GM21515 (cell line): ENCODE measurements around the gene MAST4.

Experiments used
- ATAC-seq: cut with Tn5 transposase; IDR thresholded peaks from one replicate; pipeline ENCODE4 v1.9.1; 2021; ENCODE audit not compliant: unreplicated experiment

The MAST4 gene

DNA sequence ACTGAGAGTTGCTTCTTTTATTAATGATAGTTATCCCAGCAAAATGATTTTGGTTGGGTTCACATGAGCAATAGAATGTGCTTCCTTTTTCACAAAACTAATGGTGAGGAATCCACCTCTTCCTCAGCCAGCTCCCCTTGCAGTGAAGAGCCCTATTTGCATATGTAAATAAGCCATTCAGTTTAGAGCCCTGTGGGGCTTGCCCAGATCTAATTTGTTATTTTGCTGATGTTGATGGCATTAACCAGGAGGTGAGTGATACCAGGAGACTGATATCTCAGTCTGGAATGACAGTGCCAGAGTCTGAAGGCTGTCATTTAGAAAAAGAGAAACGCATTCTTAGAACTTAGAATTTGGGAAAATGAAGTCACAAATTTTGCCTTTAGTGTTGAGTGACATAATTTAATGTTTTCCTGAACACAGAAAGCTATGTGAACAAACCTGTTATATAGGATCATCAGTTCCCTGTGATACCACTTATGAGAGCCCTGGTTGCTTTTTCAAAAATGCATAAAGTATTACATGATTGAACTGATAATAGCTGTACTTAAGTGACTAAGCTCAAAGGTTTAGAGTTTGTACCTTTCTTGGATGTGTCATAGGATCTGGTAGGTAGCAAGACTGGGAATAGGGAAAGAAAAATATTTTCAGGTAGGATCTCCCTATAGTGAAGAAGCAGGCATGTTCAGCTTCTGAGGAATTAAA is 271.6 kb downstream of the MAST4 start:
- ATAC-seq, result no peak

- no peak for ATAC-seq
Measured at GRCh38 chr5:66869347-66869746, 273.2 kb downstream of the MAST4 start.

- ATAC-seq, result no peak
Measured at GRCh38 chr5:66870708-66871107, 274.5 kb downstream of the MAST4 start.

GRCh38 chr5:66871651-66872050 is 275.5 kb downstream of the MAST4 start:
- no peak for ATAC-seq

- ATAC-seq, result no peak
Measured at GRCh38 chr5:66872736-66873331, 276.6 kb downstream of the MAST4 start.

DNA sequence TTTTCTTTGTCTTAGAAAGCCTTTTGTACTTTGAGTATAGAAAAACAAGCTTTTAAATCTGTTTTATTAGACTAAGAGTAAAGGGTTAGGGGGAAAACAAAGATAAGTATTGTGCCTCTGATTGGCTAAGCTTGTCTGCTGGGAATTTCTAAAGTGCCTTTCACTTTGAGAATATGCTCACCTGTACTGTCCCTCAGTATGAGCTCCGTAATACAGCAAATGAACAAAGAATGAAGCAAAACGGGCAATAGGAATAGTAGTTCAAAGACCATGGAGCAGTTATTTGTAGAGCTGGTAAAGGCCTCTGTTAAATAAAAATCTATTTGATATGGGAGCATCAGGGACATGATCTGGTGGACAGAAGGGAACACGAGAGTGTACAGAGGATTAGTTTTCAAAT is 277.8 kb downstream of the MAST4 start:
- no peak for ATAC-seq

DNA sequence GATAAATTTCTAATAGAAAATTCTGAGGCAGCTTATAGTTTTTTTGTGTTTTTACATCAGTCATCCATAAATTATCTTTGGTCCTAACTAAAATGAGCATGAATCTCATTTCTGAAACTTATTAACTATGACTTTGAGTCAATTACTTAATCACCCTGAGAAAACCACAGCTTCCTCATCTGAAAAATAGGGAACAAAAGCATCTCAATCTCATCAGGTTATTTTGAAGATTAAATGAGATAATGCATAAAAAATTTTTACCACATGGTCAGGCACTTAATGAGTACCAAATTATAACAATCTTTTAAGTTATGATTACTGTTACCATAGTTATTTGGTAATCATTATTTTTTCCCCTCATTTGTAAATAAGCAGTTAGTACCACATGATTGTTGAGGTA is 279.1 kb downstream of the MAST4 start:
- no peak for ATAC-seq

GRCh38 chr5:66876266-66876807 is 280.1 kb downstream of the MAST4 start:
- ATAC-seq, result no peak

DNA sequence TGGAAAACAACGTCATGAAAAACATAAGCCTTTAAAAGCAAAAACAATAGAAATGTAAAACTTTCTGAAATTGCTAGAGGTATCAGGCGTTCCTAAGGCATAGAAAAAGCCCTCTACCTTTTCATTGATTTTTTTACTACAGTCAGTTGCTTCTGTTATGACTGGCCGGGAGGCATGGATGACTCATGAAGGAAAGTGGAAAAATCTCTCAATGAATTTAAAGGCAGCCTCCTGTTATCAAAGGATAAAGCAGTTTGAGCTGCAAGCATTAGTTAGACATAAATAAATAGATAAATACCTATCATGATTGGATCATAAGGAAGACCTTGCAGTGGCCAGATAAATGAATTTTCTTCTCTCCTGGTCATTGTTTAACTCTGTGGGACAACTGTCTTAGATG is 281.6 kb downstream of the MAST4 start:
- ATAC-seq, result no peak

- no peak for ATAC-seq
Measured at GRCh38 chr5:66880401-66880800, 284.2 kb downstream of the MAST4 start.

GRCh38 chr5:66881480-66882161 is 285.4 kb downstream of the MAST4 start:
- ATAC-seq, result no peak

DNA sequence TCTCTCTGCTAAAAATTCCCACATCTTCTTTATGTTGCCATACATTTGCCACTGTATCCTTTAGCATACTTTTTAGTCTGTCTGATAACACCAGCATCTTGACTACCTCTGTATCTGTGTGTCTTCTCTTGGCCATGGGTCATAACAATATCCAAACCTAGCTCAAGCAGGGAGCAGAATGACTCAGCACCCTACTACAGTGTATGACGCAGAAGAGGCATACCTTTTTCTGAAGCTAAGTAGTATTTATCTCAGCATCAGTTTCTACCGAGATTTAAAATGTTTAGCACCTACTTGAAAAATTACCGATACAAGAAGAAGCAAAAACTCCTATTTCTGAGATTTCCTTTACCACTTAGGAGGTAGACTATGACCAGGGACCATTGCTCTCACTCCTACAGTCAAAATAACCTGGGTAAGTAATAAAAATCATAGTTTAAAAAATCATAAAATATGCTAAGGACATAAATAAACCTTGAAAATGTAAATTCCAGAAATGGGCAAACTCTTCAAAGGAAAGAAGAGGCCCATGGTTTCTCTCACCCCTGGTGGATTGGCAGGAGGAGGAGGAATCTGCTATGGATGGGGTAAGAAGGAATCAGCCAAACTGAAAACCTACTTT is 286.5 kb downstream of the MAST4 start:
- ATAC-seq, result no peak

- ATAC-seq, result no peak
Measured at GRCh38 chr5:66884564-66885243, 288.5 kb downstream of the MAST4 start.

DNA sequence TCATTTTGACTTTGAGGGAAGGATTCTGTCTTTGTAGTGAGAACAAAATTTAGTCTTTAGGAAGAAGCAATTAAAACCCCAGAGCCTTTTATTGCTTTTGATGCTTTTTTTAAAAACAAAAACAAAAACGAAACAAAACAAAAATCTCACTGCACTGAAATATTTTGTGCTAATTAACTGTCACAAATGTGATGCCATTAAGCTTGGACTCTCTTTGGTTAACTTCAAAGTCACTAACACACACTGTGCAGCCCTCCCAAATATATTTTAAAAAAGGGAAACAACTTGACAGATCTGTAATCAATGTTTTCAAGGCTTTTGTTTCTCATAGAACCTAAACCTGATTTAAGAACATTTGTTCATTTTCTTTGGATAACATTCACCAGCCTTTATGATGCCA is 290.7 kb downstream of the MAST4 start:
- no peak for ATAC-seq

- ATAC-seq, result no peak
Measured at GRCh38 chr5:66888613-66889012, 292.4 kb downstream of the MAST4 start.

DNA sequence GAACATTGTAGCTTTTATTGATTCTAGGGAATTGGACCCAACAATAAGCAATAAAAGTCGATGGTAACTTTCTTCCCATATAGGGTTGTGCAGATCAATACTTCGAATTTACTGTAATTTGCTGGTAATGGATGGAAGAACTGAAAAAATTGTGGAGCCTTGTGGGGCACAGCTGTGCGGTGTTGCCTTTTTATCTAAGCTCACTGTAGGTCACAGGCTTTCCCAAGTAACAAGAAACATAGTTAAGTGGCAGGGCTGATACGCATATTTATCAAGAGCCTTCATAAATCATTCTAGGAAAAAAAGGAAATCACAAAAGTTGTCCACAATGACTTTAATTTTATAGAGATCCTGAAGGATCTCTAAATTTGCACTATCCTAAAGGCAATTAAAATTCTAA is 292.9 kb downstream of the MAST4 start:
- no peak for ATAC-seq

DNA sequence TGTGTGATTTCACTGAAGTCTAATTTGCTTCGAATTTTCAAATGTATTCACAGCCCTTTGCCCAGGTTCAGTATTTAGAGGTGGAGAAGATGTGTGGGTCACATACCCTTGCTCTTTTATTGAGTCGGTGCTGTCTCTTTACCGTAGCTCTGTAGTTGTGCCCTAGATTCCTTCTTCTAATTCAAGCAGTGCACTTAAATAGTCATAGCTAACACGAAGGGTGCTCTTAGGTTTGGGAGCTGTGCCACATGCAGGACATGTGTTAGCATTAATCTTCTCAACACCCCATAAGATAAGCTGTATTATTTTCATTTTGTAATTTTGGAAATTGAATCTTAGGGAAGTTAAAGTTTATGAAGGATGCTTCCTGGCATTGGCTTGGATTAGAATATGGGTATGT is 293.3 kb downstream of the MAST4 start:
- ATAC-seq, result no peak

DNA sequence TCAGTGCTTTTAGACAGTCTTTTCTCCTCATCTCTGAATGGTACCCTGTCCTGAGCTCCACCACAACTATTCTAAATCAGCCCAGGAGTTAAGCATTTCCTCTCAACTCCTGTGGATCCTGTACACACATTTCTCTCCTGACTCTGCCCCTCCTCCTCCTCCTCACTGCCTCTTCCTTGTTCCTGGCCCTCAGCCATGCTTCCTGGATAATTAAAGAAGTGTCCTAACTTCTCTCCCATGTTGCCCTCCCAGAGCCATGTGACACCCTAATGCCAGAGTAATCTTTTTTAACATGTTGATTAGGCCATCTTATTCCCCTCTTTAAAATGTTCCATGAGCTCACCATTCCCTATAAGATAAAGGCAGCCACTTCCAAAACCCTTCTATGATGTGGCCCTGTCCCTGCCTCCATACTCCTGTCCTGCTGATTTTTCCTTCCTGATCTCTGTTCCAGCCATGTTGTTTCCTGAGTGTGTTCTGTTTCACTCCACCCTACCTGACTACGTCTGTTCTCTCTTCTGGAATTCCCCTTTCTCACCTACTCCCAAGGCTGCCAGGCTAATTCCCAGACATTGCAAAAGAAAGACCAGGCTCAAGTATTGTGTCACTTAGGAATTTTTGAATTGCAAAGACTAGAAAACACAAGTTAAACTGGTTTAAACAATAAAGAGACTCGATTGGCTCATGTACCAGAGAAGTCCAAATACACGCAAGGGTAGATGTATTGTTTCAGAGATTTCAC is 295.2 kb downstream of the MAST4 start:
- ATAC-seq, result no peak

DNA sequence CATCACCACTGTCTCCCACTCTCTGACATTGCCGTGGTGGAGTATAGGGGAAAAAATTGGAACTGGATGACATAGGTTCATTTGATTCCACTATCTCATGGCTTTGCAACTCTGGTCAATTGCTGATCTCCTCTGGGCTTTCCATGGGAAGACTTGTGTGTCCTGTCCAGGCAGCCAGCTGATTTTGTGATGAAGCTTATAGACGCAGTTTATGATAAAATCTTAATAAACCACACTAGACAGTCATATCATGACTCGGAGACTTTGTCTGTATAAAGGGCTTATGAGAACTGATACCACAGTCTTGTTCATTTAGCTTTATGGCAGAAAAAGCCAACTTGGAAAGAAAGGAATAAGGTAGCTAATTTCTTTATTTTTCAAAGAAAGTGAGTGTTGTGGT is 296.5 kb downstream of the MAST4 start:
- ATAC-seq, result no peak

DNA sequence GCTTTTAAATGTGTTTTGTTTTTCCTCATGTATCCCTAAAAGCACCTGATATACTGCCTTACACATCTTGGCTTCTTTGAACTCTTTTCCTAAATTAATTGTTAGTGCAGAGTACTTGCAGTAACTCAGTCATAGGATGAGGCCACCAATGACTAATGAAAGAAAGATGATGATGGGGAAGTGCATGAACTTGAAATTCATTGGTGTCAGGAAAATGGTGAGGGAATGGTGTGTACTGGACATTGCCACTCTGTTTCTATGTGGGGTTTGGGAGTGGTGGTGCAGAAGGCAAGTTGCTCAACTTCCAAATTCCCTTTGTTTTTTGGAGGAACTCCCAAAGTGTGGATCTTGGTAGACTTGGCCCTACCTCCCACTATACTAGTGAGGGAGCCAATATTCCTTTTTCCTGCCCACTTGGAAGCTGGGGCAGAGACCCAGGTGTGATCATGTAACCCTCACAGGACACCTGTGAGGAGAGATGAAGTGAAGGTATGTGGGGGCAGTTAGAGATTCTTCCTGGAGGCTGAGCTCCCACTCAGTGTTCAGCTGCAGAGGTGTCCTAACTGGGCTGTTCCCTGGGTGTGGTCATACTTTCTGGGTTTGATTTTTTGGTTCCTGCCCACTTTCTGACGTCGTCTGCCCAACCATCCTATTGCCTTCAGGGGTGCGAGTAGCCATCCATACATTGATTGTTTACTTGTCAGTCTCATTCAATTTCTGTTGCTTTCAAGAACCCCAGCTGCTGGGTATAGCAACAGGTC is 298.5 kb downstream of the MAST4 start:
- ATAC-seq, result no peak
